OCI-LY1 (cell line): ENCODE results near the gene AUH.

Experiments
- EZH2 ChIP-seq: fragments of 200-600 bp; sonication (generic), shearing (Covaris generic); IDR thresholded peaks from 2 replicates; pipeline ENCODE4 v1.8.0; 2017; ENCODE audit warnings: borderline replicate concordance, mixed run types, mild to moderate bottlenecking, antibody characterized with exemption, low read length, moderate library complexity, mixed read lengths
- TF ChIP-seq, protein P1 (sequence below): fragments of 200-600 bp; sonication (generic), shearing (Covaris generic); IDR thresholded peaks from 2 replicates; pipeline ENCODE4 v1.5.1; 2017; ENCODE audit warnings: mild to moderate bottlenecking, antibody characterized with exemption, low read length, moderate library complexity, mixed read lengths

DNA sequence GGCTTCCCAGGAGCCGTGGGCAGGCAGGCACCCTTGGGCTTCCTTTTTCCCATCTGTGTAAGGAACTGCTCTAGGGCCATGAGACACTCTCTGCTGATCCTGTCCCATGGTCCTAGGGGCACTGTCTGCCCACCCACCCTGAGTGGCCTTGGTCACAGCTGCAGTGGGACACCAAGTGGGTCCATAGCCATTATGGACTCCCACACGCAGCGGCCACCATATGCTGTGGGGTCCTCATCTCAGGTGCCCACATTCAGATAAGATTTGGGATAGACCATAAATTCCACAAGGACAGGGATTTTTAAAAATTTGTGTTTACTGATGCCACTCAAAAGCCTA, 180.8 kb downstream of the AUH start:
- TF ChIP-seq, protein P1, sequence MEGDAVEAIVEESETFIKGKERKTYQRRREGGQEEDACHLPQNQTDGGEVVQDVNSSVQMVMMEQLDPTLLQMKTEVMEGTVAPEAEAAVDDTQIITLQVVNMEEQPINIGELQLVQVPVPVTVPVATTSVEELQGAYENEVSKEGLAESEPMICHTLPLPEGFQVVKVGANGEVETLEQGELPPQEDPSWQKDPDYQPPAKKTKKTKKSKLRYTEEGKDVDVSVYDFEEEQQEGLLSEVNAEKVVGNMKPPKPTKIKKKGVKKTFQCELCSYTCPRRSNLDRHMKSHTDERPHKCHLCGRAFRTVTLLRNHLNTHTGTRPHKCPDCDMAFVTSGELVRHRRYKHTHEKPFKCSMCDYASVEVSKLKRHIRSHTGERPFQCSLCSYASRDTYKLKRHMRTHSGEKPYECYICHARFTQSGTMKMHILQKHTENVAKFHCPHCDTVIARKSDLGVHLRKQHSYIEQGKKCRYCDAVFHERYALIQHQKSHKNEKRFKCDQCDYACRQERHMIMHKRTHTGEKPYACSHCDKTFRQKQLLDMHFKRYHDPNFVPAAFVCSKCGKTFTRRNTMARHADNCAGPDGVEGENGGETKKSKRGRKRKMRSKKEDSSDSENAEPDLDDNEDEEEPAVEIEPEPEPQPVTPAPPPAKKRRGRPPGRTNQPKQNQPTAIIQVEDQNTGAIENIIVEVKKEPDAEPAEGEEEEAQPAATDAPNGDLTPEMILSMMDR: no peak
- TF ChIP-seq EZH2: no peak
